Activated CD8-positive, alpha-beta memory T cell treated with anti-CD3 and anti-CD28 coated beads for 48 hours (primary cell): ENCODE results near the gene NATD1.
A peak's percentile ranks its signal among the peaks of the same experiment; 100 is the strongest.

ENCODE experiments used
- DNase-seq, 3 experiments: peaks; one replicate each; pipeline ENCODE4 v3.0.0-alpha.2; 2020; ENCODE audit warnings: low read depth in 2 of 3, low spot score in 2 of 3

Gene NATD1

GRCh38 chr17:21289902-21290571 is 36.8 kb upstream of the NATD1 start:
- DNase-seq, result no peak

- no peak for DNase-seq
These were observed 36.1 kb upstream of the NATD1 start for GRCh38 chr17:21289175-21289901.

DNA sequence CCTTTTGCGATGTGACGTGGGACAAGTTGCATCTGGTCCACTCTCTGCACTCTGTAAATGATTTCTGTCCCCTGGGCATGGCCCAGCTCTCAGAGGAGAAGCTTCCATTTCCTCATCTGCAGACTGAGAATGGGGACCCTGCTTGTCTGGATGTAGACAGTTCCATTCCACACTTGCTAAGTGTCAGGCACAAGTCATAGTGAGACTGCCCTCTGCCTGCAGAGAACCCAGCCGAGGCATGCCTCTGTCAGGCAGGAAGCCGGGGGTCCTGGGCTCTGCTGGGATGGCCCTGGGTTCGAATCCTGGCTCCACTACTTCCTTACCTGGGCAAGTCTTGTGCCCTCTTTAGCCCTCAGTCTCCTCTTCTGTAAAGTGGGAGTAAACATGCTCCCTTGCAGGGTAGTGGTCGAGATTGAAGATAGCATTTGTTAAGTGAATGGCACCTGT is 35.4 kb upstream of the NATD1 start:
- DNase-seq, result no peak

DNA sequence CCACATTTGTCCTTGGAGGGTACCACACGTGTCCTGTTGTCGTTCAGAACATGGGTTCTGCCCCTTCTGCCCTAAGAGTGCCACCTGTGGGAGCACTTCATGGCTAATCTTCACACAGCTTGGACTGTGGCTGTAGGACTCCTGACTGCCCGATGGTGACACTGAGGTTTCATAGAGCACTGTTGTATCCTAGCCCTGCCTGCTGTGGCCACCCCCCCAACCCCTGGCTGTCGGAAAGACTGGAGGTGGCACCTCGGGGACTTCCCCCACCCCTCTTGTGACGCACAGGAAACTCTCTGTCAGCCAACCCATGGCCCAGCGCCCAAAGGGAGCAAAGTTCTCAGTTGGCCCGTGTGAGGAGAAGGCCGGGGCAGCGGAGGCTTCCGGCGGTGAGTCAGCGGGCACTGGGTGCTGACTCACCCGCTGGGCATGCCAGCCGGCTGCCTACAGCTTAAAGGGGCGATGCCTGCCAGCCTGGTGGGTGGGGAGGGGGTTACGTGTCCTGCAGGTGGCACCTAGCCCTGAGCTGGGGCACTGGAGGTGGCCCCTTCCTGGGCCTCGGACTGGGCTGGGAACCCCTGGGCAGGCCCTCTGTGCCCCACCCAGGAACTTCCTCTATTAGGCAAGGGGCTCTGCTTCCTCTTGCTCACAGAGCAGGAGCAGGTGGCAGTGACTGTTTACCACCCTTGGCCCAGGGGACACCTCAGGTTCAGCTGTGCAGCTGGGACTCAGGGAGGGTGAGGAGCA is 34.7 kb upstream of the NATD1 start:
- peak; percentile 77 to 93 (median 86) for DNase-seq

DNA sequence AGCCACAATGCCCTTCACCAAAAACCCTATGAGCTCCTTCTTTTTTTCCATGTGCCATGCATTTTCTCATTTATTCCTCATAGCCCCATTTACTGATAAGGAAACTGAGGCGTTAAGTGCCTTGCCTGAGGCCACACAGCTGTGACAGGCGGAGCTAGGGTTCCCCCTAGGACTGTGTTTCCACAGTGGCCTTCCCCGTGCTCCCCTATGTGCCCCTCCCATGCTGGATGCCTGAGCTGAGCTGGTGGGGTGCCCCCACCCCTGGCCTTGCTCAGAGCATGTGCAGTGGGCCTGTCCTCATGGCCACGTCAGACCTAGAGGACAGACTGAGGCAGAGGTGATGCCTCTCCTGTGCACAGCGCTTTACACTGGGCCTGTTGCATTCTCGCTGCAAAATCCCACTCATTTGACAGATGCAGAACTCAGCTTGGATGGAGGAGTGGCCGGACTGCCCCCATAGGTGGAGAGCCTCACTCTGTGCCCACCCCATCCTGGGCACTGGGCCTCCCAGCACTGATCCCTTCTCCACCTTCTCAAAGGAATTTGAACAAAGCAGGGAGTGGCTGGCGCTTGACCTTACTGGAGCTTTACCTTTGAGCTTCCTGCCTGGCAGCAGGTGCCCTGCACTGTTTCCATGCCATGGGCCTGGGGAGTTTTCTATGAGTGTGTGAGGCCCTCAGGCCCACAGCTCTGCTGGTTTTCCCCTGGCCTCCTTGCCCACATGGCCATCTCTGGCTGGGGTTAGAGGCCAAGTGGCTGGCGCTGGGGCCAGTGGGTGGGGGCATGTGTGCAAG is 33.9 kb upstream of the NATD1 start:
- DNase-seq, result no peak

- no peak for DNase-seq
These were observed 33.0 kb upstream of the NATD1 start for GRCh38 chr17:21286066-21286770.

- no peak for DNase-seq
These were observed 32.2 kb upstream of the NATD1 start for GRCh38 chr17:21285164-21286065.

GRCh38 chr17:21284319-21285163 is 31.3 kb upstream of the NATD1 start, which contains the start of gene MAP2K3:
Gene MAP2K3, plus strand, starts transcription at chr17:21284711. Its CDS starts 210 bp downstream, at chr17:21284921.
- peak; percentile 92 to 95 (median 93) for DNase-seq

DNA sequence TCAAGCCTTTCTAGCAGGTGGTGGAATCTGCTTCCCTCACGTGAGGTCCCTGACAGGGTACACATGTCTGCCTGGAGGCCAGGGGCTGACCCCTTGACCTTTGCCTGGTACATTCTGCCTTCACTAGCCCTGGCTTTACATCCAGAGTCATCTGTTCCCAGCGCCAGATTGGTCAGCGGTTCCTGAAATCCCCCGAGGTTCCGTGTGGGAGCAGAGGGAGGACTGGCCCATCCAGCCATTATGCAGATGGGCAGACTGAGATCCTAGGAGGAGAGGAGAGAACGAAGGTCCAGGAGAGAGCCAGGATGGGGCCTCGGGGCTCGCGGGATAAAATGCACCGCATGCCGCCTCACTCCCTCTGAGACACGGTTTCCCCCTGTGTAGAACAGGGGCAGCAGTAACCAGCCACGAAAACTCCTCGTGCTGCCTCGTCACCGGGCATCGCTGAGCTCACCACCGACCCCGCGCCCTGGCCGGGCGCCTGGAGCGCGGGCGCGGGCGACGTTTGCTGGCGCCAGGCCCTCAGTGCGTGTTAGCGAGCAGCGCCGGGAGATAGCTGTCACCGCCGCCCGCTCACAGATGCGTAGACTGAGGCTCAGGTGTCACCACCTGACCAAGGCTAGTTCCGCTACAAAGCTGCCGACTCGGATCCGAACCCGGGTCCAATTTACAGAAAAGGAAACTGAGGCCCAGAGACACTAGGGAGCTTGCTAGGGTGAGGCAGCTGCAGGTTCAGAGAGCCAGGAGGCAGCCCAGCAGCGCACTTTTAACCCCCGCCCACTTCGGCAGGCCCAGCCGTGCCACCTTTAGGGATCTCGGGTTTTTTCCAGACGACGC is 30.5 kb upstream of the NATD1 start:
- DNase-seq, result no peak

DNA sequence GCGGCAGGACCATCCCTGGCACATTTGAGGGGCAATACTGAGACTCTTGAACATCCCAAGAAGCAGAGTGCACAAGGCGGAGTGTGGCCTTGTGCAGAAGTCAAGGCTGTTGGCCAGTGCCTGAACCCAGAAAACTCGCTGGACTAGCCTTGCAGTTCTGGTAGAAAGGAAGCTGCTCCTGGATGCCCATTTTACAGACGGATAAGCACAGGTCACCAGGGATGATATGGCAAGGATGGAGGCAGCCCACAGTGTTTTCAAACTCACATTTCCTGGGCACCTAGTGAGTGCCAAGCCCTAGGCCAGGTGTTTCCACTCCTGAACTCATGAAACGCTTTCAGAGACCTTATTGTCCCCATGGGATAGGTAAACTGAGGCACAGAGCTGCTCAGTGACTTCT is 29.6 kb upstream of the NATD1 start:
- no peak for DNase-seq

- DNase-seq, result no peak
These were observed 29.0 kb upstream of the NATD1 start for GRCh38 chr17:21282231-21282630.

GRCh38 chr17:21280081-21280518 is 26.9 kb upstream of the NATD1 start:
- DNase-seq, result peak; percentile 71 to 90 (median 89)

DNA sequence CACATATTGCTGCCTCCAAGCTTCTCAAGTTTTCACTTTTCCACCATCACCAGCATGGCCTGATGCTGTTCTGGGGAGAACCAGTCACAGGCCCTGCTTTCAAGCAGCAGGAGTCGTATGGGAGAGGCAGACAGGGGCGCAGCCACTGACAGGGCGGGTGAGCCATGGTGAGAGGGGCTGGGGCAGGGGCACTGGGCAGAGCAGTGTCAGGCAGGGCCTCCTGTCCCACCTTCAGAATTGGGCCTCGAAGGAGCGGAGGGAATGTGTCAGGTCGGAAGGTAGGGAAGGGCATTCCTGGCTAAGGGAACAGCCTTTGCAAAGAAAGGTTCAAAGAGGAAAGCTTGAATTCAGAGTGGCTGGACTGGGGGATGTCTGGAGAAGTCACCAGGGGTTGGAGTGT is 26.4 kb upstream of the NATD1 start:
- no peak for DNase-seq

GRCh38 chr17:21279198-21279535 is 26.0 kb upstream of the NATD1 start:
- no peak for DNase-seq

- DNase-seq, result no peak
These were observed 25.4 kb upstream of the NATD1 start for GRCh38 chr17:21278450-21279197.

- no peak for DNase-seq
These were observed 24.1 kb upstream of the NATD1 start for GRCh38 chr17:21277332-21277731.

DNA sequence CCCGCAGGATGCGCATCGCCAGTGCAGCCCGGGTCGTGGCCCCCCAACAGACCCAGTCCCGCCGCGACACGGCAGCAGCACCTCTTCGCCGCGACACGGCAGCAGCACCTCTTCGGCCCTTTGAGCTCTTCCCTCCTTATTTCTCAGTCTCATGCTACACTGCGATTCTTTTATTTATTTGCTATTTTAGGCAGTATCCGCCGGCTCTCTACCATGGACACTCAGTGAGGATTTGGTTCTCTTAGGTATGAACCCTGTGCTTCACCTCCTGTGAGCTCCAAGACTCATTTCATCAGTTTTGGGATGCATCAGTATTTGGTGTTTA is 23.0 kb upstream of the NATD1 start:
- no peak for DNase-seq
